NCI-H2196 treated with DMSO at 0.1 percent for 48 hours (cell line): ENCODE data around the gene ACKR3.

Experiments
- DNase-seq: peaks from one replicate; lab custom pipeline; 2025; ENCODE audit not compliant: unreplicated experiment; lab: John Stamatoyannopoulos, UW

Gene ACKR3

GRCh38 chr2:236583621-236584203 is 14.1 kb downstream of the ACKR3 start:
- DNase-seq: no peak

DNA sequence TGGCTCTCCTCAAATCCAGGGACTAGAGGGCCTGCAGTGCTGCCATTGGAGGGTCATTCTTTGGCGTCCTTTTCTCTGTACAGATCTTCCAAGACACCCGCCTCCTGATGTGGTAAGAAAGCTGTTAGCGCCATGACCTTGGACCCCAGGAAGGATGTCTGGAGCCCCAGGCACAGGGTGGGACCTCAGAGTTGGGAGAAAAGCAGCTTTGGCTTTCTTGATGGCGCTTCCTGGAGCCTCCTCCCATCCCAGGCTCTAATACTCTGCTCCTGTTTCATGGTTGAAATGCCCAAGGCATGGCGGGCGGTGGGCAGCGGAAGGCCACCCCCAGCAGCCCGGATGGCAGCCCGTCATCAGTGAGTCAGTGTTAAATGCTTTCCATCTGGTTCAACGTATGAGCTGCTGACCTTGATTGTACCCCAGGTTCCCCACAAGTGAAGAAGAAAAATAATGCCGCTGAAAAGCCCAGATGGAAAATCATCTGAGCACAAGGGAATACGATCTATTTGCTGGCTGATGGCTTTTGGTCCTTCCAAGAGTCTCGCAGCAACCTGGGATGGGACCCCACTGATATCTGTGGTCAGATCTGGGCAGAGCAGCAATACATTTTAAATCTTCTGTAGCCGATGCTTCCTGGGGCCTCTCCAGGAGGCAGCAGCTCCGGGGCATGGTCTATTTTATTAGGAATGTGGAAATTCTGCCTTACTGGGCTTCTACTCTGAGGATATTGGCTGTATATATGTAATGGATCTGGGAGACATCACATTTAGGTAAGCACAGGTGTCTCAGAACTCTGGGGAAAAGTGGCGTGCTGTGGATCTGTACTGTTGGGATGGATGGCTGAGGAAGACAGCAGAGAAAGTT is 15.1 kb downstream of the ACKR3 start:
- no peak for DNase-seq

DNA sequence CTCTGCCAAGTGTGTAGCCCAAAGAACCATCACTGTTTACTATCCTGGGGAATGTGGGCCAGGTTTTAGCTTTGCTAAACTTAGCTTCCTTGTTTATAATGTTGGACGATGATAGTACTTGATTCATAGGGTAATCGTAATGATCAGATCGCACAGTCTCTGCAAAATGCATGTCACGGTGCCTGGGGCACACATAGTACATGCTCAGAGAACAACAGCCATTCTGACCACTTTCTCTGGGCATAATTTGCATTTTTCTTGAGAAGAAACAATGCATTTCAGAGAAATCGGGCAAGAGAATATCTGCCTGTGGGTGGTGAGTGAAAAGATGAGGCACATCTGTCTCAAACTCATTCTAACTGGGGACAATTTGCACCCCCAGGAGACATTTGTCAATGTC is 16.3 kb downstream of the ACKR3 start:
- DNase-seq: no peak

DNA sequence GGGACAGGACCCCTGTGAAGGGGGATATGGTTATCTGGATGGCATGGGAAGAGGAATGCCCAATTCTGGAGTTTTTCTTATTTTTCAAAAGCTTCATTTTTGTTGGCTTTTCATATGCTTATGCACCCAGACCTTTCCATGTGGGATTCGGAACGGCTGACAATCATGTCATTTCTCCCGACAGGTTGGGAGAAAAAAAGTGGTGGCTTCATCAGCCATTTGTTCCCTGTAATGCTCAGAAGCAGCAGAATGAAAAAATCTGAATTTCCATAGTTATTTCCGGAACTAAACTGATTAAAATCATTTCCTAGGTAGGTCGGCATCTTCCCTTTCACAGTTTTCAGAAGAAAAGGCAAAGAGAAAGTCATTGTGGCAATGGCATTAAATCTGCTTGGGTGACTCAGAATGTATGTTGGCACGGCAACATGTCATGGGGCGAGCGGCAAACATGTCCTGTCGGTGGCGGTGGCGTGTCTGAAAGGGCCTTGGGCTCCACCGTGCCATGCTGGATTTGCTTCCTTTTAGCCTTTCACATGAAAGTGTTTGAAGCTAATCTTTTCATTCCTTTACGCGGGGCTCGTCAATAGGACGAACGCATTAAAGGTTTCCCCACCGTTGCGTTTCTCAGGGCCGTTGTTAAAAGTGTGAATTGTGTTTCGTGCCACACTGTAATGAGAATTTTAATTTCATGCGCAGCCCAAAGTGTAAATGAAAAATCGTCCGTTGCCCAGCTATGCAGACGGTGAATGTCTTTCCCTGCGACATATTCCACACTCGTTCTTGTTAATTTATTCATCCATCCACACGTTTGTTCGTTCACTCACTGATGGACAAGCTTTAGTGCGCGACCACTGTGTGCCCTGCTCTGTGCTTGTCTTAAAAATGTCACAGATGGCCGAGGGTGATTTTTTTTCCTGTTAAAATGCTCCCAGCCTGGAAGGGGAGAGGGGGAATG is 18.5 kb downstream of the ACKR3 start:
- DNase-seq: no peak

DNA sequence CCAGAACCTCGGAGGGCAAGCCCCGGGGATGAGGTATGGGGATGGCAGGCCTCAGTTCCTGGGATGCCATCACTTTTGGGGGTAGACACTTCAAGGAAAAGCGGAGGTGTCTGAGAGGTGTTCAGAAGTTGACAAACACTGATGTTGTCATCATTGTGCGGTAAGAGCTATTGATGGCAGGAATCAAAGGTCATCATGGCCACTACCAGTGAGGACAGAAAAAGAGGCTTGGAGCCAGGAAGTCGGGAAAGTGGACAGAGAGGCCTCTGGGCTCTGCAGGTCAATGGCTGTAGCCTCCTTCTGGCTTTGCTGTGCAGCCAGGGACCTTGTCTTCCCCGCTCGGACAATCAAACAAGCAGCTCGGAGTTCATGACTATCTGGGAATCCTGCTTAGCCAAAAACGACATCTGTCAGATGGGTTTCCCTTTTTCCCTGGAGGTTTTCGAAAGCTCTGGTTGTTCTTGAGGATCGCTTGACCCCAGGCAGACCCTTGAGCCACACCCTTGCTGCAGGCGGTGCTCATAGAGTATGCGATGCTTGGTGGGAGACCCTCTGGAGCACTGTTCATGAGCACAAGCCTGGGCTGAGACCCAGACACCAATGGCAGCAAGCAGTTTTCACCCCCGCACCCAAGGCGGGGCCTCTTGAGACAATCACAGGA is 19.4 kb downstream of the ACKR3 start:
- DNase-seq: no peak

DNA sequence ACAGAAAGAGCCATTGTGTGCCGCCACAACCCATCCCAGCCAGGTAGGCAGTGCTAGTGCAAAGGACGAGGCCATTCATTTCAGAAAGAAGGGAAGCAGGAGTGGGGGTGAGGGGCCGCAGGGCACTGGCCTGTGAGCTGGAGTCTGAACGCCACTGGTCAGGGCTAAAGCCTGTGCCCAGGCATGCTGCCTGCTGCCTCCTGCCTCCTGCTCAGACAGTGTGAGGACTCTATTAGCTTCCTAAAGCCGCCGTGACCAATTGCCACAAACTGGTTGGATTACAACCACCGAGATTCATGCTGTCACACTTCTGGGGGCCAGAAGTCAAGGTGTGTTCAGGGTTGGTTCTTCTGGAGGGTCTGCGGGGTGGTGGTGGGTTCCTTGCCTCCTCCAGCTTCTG is 21.2 kb downstream of the ACKR3 start:
- DNase-seq: no peak

DNA sequence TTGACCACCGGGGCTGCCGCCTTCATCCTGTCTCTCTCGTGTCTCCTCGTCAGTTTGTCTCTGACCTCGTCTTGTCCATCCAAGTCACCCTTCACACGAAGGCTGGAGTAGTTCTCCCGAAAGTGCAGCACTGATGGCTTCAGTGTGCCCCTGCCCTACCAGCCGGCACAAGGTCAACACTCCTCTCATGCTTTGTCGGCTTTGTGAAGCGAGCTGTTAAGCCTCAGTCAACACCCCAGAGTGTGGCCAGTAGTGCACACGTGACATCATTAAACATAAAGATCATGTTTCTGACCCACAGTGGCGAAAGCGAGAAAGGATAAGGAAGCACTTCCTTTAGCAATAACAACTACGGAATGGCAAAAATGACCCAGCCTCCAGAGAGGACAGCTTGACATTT is 23.2 kb downstream of the ACKR3 start:
- peak; percentile 83 for DNase-seq

DNA sequence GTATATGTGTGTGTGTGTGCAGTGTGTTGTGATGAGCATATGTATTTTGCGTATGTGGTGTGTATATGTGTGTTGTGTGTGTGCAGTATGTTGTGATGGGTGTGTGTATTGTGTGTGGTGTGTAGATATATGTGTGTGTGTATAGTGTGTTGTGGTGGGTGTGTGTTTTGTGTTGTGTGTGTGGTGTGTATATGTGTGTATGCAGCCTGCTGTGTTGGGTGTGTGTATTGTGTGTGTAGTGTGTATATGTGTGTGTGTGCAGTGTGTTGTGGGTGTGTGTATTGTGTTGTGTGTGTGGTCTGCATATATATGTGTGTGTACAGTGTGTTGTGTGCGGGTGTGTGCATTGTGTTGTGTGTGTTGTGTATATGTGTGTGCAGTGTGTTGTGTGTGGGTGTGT is 23.9 kb downstream of the ACKR3 start:
- no peak for DNase-seq

DNA sequence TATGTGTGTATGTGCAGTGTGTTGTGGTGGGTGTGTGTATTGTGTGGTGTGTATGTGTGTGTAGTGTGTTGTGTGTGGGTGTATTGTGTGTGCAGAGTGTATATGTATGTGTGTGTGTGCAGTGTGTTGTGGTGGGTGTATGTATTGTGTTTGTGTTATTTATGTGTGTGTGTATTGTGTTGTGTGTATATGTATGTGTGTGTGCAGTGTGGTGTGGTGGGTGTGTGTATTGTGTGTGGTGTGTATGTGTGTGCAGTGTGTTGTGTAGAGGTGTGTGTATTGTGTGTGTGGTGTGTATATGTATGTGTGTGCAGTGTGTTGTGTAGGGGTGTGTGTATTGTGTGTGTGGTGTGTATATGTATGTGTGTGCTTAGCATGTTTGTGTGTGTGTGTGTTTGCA is 24.3 kb downstream of the ACKR3 start:
- DNase-seq: no peak

- DNase-seq: no peak
Measured at GRCh38 chr2:236597629-236598028, 28.0 kb downstream of the ACKR3 start.

GRCh38 chr2:236599059-236599458 is 29.4 kb downstream of the ACKR3 start:
- no peak for DNase-seq

- DNase-seq: no peak
Measured at GRCh38 chr2:236600158-236600557, 30.5 kb downstream of the ACKR3 start.

DNA sequence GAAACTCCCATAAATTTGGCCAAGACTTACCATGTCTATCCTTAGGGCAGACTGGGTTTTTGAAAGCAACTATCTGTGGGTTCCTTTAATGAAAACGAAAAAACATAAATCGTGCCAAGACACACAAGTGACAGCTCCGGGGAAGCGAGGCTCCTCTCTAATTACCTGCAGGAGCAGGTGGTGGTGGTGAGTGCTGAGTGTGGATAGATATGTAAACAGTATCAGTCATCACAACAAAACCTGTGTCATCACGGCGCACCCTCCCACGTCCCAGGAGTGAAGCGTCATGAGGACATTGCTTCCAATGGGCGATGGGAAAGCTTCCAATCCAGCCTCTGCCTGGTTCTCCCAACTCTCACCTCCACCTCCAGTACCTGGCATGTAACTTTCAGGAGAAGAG is 31.3 kb downstream of the ACKR3 start:
- peak; percentile 84 for DNase-seq

DNA sequence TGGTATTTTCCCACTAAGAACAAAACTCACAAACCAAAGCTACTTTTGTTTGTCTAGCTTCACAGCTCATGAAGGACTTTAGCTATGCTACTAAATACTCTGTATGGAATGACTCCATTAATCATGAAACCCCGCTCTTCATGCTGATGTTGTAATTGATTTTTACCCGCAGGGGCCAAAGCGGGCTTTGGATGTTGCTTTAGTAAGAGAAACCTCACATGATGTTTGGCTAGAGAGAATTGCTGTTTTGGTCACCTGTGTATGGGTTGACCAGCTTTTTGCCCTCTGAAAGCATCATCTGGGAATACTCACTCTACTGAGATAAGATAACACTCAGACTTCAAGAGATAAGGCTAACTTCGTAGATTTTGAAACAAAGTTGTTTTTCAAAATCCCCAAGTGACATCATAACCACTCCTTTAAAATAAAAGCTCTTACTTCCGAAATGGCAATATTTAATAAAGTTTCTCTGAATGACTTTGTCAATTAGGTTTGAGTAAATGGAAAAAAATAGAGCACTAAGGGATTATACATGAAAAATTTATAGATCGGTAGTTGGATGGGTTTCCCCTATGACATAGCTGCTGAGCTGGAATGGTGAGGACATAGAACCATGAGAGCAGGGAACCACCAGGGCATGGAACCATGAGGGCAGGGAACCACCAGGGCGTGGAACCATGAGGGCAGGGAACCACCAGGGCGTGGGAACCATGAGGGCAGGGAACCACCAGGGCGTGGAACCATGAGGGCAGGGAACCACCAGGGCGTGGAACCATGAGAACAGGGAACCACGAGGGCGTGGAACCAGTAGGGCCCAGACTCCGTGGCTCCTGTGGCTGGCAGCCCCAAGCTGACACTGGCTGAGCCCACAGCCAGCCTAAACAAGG is 31.9 kb downstream of the ACKR3 start:
- no peak for DNase-seq

- DNase-seq: no peak
Measured at GRCh38 chr2:236602678-236603077, 33.1 kb downstream of the ACKR3 start.

- DNase-seq: no peak
Measured at GRCh38 chr2:236603361-236604015, 33.9 kb downstream of the ACKR3 start.

- DNase-seq: no peak
Measured at GRCh38 chr2:236604575-236605344, 35.1 kb downstream of the ACKR3 start.

DNA sequence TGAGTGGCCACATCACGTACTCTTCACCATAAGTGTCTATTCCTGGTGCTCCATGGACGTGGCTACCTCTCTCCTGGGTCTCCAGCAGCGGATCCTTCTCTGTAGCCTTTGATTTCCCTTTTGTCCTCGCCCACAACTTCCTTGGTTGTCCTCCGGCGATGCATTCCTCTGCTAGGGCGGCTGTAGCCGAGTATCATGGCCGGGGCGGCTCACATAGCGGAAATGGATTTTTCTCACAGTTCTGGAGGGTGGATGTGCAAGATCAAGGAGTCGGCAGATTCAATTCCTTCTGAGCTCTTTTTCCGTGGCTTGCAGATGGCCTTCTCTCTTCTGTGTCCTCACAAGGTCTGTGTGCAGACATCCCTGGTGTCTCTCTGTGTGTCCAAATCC is 35.7 kb downstream of the ACKR3 start:
- no peak for DNase-seq

DNA sequence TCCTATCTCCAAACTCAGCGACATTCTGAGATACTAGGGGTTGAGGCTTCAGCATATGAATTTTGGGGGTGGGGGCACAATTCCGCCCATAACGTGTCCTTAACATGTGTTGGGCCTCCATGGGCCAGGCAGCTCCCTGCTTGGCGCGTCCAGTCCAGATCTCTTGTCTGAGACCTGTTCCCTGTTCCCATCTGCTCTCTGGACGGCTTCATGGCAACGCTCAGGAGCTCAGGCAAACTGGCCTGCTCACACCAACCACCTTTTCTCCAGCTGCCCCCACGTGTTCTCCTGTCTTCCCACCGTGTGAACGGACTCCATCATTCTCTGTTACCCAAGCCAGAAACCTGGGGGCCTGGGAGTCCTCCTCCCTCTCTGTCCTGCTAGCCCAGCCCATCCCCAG is 36.4 kb downstream of the ACKR3 start:
- no peak for DNase-seq
